HepG2 (cell line): ENCODE data around the gene PFN4. TPM values are rescaled to one million over a fixed set of nuclear protein-coding genes. Genes with fewer than 3 reads are reported as not detected.

Experiments used
- ARHGAP35 ChIP-seq: sonication (generic); formaldehyde crosslinking; IDR thresholded peaks from 2 replicates; pipeline ENCODE4 v1.9.0; 2022; ENCODE audit warnings: mild to moderate bottlenecking, inconsistent platforms, moderate library complexity, missing genetic modification reagents, borderline replicate concordance
- BHLHE40 ChIP-seq: IDR thresholded peaks from 2 replicates; pipeline ENCODE4 v1.6.1; 2011; ENCODE audit warnings: low read length, improper control_type of control experiment
- ELF4 ChIP-seq: sonication (generic); formaldehyde crosslinking; IDR thresholded peaks from 2 replicates; pipeline ENCODE4 v1.5.0; 2020; ENCODE audit warnings: missing genetic modification reagents, mild to moderate bottlenecking, moderate library complexity, borderline replicate concordance
- FOXA3 ChIP-seq: IDR thresholded peaks from 2 replicates; pipeline ENCODE4 v1.6.1; 2016; ENCODE audit warnings: missing genetic modification reagents, missing compliant biosample characterization
- MZF1 ChIP-seq: sonication (generic); formaldehyde crosslinking; IDR thresholded peaks from 2 replicates; pipeline ENCODE4 v1.8.1; 2023; ENCODE audit warnings: mild to moderate bottlenecking, missing genetic modification reagents, borderline replicate concordance
- NBN ChIP-seq: fragments of 450-650 bp; conservative IDR thresholded peaks from 2 replicates; pipeline ENCODE4 v1.6.1; 2017
- NFKBIZ ChIP-seq: IDR thresholded peaks from 2 replicates; pipeline ENCODE4 v1.6.1; 2018; ENCODE audit warnings: missing genetic modification reagents, missing compliant biosample characterization
- SATB2 ChIP-seq: sonication (generic); formaldehyde crosslinking; IDR thresholded peaks from 2 replicates; pipeline ENCODE4 v1.5.0; 2020; ENCODE audit warnings: missing genetic modification reagents
- SMARCE1 ChIP-seq: fragments of 450-650 bp; IDR thresholded peaks from 2 replicates; pipeline ENCODE4 v1.6.1; 2017; ENCODE audit warnings: borderline replicate concordance
- SMC3 ChIP-seq: IDR thresholded peaks from 2 replicates; pipeline ENCODE4 v1.6.1; 2011; ENCODE audit warnings: low read length, improper control_type of control experiment
- TAF1 ChIP-seq: sonication (generic); formaldehyde crosslinking; IDR thresholded peaks from 2 replicates; pipeline ENCODE4 v1.4.0; 2020; ENCODE audit warnings: missing genetic modification reagents
- ZEB1 ChIP-seq: IDR thresholded peaks from 2 replicates; pipeline ENCODE4 v1.6.1; 2012; ENCODE audit warnings: mild to moderate bottlenecking, low read depth, inconsistent platforms; ENCODE audit not compliant: insufficient replicate concordance
- ZKSCAN8 ChIP-seq: IDR thresholded peaks from 2 replicates; pipeline ENCODE4 v1.6.1; 2016; ENCODE audit warnings: borderline replicate concordance, missing genetic modification reagents, missing compliant biosample characterization
- ZNF143 ChIP-seq: sonication (generic); formaldehyde crosslinking; IDR thresholded peaks from 2 replicates; pipeline ENCODE4 v1.4.0; 2020; ENCODE audit warnings: missing genetic modification reagents
- ZNF17 ChIP-seq: sonication (generic); formaldehyde crosslinking; IDR thresholded peaks from 2 replicates; pipeline ENCODE4 v1.5.0; 2020; ENCODE audit warnings: mild to moderate bottlenecking, missing genetic modification reagents
- ZNF577 ChIP-seq: sonication (generic); formaldehyde crosslinking; IDR thresholded peaks from 2 replicates; pipeline ENCODE4 v1.4.0; 2020; ENCODE audit warnings: mild to moderate bottlenecking, low read depth, missing genetic modification reagents, borderline replicate concordance
- ZSCAN22 ChIP-seq: sonication (generic); formaldehyde crosslinking; IDR thresholded peaks from 2 replicates; pipeline ENCODE4 v1.4.0; 2020; ENCODE audit warnings: mild to moderate bottlenecking, missing genetic modification reagents
- ZSCAN29 ChIP-seq: sonication (generic); formaldehyde crosslinking; conservative IDR thresholded peaks from 2 replicates; pipeline ENCODE4 v1.4.0; 2020; ENCODE audit warnings: mild to moderate bottlenecking, missing genetic modification reagents
- polyA plus RNA-seq, 8 experiments: library from polyadenylated mRNA; depleted of rRNA in 3 of 8; stranded (reverse) in 7 of 8; unstranded in 1 of 8; fragments of >200 nt; fragmentation: Illumina TruSeq in 4 of 8; extraction: Trizol in 4 of 8; gene quantifications; 2 replicates each; pipeline versions ENCODE4 v1.2.1 to v1.2.3, GENCODE V29; 2011 to 2016; ENCODE audit warnings: low read depth in 4 of 8, missing spikeins in 1 of 8, mixed read lengths in 1 of 8; ENCODE audit not compliant: insufficient read depth in 1 of 8
- total RNA-seq, 5 experiments: library from RNA; depleted of rRNA; stranded (reverse); fragments of >200 nt; fragmentation: Illumina TruSeq; extraction: Trizol; gene quantifications; 2 replicates each; pipeline ENCODE4 v1.2.3, GENCODE V29; 2016; ENCODE audit warnings: low read depth in 1 of 5
- TF ChIP-seq, protein P1 (sequence below): sonication (generic); formaldehyde crosslinking; IDR thresholded peaks from 2 replicates; pipeline ENCODE4 v1.4.0; 2020; ENCODE audit warnings: mild to moderate bottlenecking, missing genetic modification reagents
- TF ChIP-seq, protein P2 (sequence below): sonication (generic); formaldehyde crosslinking; IDR thresholded peaks from 2 replicates; pipeline ENCODE4 v1.5.0; 2020; ENCODE audit warnings: mild to moderate bottlenecking, missing genetic modification reagents
- TF ChIP-seq, protein P3 (sequence below): fragments of 450-650 bp; IDR thresholded peaks from 2 replicates; pipeline ENCODE4 v1.6.1; 2016
- TF ChIP-seq, protein P4 (sequence below): sonication (generic); formaldehyde crosslinking; IDR thresholded peaks from 2 replicates; pipeline ENCODE4 v1.4.0; 2020; ENCODE audit warnings: missing genetic modification reagents

The PFN4 gene
- total and polyA plus RNA-seq, 2 of the 13 experiments (the other 11 are each of a cell fraction or from before 2014, with no cell fraction given), result 0.12 to 0.20 TPM

DNA sequence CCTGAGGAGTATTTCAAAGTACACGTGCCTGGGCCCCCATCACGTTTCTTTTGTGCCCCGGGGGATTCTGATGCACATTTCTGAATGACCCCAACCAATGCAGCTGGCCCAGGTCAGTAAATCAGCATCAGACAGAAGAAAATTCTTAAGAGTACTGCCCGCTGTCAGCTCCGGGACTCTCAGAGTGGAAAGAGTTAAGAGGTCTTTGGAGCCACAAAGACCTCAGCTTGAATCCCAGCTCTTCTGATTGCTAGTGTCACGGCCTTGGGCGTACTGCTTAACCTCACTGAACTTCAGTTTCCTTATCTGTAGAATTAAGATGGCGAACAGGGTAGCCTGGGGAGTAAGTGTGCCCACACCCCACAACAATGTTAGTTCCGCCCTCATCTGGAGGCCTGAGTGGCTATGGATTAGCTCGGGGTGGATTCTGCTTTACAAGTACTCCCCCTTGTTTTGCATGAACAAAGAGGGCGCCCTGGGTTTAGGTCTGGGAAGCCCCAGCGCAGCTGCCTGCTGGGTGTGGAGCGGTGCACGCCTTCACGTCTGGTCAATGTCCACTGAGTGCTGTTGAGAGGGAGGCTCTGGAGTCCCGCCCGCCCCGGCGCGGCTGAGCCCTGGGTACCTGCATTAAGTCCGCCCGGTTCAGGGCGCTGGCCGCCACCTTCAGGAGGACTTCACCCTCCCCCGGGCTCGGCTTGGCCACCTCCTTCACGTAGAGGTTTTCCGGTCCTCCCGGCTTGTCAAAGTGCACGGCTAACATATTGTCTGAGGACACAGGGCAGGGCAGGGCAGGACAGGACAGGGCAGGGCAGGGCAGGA is 39.4 kb downstream of the PFN4 start (continued):
- no peak for TF ChIP-seq NBN
- TF ChIP-seq NFKBIZ, result 0 out of 2 replicates have a peak, but pooled peaks have one; percentile 77
- no peak; the same call in 1 of the 2 replicates for TF ChIP-seq FOXA3 (CRISPR knock-in tag)
- no peak for TF ChIP-seq SMARCE1
- peak; percentile 22; the same call in 1 of the 2 replicates for TF ChIP-seq SMC3
- TF ChIP-seq ARHGAP35 (CRISPR knock-in tag), result peak; percentile 93
- TF ChIP-seq MZF1, result peak; percentile 43; the same call in 1 of the 2 replicates
- TF ChIP-seq ZSCAN22, result no peak
- TF ChIP-seq ELF4, result peak; percentile 62; the same call in 1 of the 2 replicates
- TF ChIP-seq SATB2 (CRISPR knock-in tag), result 0 out of 2 replicates have a peak, but pooled peaks have one; percentile 12
- TF ChIP-seq ZSCAN29 (CRISPR knock-in tag), result no peak
- TF ChIP-seq ZEB1, result peak; percentile 89
- TF ChIP-seq, protein P1, sequence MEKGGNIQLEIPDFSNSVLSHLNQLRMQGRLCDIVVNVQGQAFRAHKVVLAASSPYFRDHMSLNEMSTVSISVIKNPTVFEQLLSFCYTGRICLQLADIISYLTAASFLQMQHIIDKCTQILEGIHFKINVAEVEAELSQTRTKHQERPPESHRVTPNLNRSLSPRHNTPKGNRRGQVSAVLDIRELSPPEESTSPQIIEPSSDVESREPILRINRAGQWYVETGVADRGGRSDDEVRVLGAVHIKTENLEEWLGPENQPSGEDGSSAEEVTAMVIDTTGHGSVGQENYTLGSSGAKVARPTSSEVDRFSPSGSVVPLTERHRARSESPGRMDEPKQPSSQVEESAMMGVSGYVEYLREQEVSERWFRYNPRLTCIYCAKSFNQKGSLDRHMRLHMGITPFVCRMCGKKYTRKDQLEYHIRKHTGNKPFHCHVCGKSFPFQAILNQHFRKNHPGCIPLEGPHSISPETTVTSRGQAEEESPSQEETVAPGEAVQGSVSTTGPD (CRISPR knock-in tag), result no peak
- TF ChIP-seq TAF1 (CRISPR knock-in tag), result peak; percentile 83; the same call in 1 of the 2 replicates
- TF ChIP-seq, protein P2, sequence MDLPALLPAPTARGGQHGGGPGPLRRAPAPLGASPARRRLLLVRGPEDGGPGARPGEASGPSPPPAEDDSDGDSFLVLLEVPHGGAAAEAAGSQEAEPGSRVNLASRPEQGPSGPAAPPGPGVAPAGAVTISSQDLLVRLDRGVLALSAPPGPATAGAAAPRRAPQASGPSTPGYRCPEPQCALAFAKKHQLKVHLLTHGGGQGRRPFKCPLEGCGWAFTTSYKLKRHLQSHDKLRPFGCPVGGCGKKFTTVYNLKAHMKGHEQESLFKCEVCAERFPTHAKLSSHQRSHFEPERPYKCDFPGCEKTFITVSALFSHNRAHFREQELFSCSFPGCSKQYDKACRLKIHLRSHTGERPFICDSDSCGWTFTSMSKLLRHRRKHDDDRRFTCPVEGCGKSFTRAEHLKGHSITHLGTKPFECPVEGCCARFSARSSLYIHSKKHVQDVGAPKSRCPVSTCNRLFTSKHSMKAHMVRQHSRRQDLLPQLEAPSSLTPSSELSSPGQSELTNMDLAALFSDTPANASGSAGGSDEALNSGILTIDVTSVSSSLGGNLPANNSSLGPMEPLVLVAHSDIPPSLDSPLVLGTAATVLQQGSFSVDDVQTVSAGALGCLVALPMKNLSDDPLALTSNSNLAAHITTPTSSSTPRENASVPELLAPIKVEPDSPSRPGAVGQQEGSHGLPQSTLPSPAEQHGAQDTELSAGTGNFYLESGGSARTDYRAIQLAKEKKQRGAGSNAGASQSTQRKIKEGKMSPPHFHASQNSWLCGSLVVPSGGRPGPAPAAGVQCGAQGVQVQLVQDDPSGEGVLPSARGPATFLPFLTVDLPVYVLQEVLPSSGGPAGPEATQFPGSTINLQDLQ, result peak; percentile 100
- no peak for TF ChIP-seq BHLHE40
- TF ChIP-seq ZKSCAN8 (CRISPR knock-in tag), result 0 out of 2 replicates have a peak, but pooled peaks have one; percentile 45
- TF ChIP-seq, protein P3, sequence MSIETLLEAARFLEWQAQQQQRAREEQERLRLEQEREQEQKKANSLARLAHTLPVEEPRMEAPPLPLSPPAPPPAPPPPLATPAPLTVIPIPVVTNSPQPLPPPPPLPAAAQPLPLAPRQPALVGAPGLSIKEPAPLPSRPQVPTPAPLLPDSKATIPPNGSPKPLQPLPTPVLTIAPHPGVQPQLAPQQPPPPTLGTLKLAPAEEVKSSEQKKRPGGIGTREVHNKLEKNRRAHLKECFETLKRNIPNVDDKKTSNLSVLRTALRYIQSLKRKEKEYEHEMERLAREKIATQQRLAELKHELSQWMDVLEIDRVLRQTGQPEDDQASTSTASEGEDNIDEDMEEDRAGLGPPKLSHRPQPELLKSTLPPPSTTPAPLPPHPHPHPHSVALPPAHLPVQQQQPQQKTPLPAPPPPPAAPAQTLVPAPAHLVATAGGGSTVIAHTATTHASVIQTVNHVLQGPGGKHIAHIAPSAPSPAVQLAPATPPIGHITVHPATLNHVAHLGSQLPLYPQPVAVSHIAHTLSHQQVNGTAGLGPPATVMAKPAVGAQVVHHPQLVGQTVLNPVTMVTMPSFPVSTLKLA, result no peak
- peak; percentile 66 for TF ChIP-seq ZNF143 (CRISPR knock-in tag)
- TF ChIP-seq ZNF577 (CRISPR knock-in tag), result 0 out of 2 replicates have a peak, but pooled peaks have one; percentile 84
- TF ChIP-seq, protein P4, sequence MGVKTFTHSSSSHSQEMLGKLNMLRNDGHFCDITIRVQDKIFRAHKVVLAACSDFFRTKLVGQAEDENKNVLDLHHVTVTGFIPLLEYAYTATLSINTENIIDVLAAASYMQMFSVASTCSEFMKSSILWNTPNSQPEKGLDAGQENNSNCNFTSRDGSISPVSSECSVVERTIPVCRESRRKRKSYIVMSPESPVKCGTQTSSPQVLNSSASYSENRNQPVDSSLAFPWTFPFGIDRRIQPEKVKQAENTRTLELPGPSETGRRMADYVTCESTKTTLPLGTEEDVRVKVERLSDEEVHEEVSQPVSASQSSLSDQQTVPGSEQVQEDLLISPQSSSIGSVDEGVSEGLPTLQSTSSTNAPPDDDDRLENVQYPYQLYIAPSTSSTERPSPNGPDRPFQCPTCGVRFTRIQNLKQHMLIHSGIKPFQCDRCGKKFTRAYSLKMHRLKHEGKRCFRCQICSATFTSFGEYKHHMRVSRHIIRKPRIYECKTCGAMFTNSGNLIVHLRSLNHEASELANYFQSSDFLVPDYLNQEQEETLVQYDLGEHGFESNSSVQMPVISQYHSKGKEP (CRISPR knock-in tag), result no peak
- TF ChIP-seq ZNF17, result no peak
